Measurements from ENCODE around the gene KLHL6.

KLHL6 gene

GRCh38 chr3:183508821-183509220, 46.7 kb downstream of the KLHL6 start:
- Histone ChIP-seq H3K4me3 (replicated peaks; ENCODE audit: insufficient read depth, low read length) (no peak overlapping the region), H3K27ac (replicated peaks) (no peak overlapping the region), H3K27me3 (ENCODE audit: insufficient read depth, poor library complexity, severe bottlenecking) (no peaks in the 10 kb centered on the region)
- TF ChIP-seq GABPA (IDR thresholded peaks at IDR 0.05; ENCODE audit: low read depth) (no peak), SPI1 (IDR thresholded peaks at IDR 0.05; ENCODE audit: borderline replicate concordance, low read depth) (no peak), POLR2AphosphoS5 (IDR thresholded peaks at IDR 0.05; ENCODE audit: low read depth) (no peak)
- TF ChIP-seq, protein P1, sequence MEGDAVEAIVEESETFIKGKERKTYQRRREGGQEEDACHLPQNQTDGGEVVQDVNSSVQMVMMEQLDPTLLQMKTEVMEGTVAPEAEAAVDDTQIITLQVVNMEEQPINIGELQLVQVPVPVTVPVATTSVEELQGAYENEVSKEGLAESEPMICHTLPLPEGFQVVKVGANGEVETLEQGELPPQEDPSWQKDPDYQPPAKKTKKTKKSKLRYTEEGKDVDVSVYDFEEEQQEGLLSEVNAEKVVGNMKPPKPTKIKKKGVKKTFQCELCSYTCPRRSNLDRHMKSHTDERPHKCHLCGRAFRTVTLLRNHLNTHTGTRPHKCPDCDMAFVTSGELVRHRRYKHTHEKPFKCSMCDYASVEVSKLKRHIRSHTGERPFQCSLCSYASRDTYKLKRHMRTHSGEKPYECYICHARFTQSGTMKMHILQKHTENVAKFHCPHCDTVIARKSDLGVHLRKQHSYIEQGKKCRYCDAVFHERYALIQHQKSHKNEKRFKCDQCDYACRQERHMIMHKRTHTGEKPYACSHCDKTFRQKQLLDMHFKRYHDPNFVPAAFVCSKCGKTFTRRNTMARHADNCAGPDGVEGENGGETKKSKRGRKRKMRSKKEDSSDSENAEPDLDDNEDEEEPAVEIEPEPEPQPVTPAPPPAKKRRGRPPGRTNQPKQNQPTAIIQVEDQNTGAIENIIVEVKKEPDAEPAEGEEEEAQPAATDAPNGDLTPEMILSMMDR (IDR thresholded peaks at IDR 0.05; ENCODE audit: insufficient read depth, low read length): no peak
- TF ChIP-seq, protein P2, sequence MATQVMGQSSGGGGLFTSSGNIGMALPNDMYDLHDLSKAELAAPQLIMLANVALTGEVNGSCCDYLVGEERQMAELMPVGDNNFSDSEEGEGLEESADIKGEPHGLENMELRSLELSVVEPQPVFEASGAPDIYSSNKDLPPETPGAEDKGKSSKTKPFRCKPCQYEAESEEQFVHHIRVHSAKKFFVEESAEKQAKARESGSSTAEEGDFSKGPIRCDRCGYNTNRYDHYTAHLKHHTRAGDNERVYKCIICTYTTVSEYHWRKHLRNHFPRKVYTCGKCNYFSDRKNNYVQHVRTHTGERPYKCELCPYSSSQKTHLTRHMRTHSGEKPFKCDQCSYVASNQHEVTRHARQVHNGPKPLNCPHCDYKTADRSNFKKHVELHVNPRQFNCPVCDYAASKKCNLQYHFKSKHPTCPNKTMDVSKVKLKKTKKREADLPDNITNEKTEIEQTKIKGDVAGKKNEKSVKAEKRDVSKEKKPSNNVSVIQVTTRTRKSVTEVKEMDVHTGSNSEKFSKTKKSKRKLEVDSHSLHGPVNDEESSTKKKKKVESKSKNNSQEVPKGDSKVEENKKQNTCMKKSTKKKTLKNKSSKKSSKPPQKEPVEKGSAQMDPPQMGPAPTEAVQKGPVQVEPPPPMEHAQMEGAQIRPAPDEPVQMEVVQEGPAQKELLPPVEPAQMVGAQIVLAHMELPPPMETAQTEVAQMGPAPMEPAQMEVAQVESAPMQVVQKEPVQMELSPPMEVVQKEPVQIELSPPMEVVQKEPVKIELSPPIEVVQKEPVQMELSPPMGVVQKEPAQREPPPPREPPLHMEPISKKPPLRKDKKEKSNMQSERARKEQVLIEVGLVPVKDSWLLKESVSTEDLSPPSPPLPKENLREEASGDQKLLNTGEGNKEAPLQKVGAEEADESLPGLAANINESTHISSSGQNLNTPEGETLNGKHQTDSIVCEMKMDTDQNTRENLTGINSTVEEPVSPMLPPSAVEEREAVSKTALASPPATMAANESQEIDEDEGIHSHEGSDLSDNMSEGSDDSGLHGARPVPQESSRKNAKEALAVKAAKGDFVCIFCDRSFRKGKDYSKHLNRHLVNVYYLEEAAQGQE (IDR thresholded peaks at IDR 0.05; ENCODE audit: insufficient replicate concordance, low read depth): no peak
- no peak for DNase-seq (ENCODE audit: low read depth in 1 of 2, low spot score in 1 of 2)

- H3K4me3 ChIP-seq (replicated peaks; ENCODE audit: insufficient read depth, low read length): no peak overlapping the region
- TF ChIP-seq GABPA (IDR thresholded peaks at IDR 0.05; ENCODE audit: low read depth): no peak
- no peak for TF ChIP-seq POLR2AphosphoS5 (IDR thresholded peaks at IDR 0.05; ENCODE audit: low read depth)
- TF ChIP-seq, protein P1 (IDR thresholded peaks at IDR 0.05; ENCODE audit: insufficient read depth, low read length): no peak
- TF ChIP-seq SPI1 (IDR thresholded peaks at IDR 0.05; ENCODE audit: borderline replicate concordance, low read depth): no peak
- TF ChIP-seq, protein P2 (IDR thresholded peaks at IDR 0.05; ENCODE audit: insufficient replicate concordance, low read depth): no peak
- H3K27ac ChIP-seq (replicated peaks): no peak overlapping the region
- no peaks in the 10 kb centered on the region for H3K27me3 ChIP-seq (ENCODE audit: insufficient read depth, poor library complexity, severe bottlenecking)
- no peak for DNase-seq (ENCODE audit: low read depth in 1 of 2, low spot score in 1 of 2)
Measured at GRCh38 chr3:183507551-183507950, 48.0 kb downstream of the KLHL6 start.

DNA sequence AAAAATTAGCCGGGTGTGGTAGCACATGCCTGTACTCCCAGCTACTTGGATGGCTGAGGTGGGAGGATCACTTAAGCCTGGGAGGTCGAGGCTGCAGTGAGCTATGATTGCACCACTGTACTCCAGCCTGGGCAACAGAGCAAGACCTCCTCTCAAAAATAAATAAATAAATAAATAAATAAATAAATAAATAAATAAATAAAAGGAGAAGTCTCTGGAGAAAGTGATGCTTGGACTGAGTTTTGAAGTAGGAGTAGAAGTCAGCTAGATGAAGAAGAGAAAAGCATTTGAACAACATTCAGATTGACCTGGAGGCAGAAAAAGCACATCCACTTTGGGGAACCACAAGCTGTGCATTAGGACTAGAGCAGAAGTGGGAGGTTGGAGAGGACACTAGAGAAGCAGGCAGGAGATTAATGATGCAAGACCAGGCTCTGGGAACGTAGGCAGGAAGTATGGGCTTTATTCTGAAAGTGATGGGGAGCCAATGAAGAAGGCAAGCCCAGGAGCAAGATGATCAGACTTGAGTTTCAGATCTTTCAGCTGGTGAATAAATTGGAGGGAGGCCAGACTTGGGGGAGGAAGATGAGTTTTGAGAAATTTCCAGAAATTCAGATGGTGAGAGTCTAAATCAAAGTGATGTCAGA, 48.7 kb downstream of the KLHL6 start:
- H3K27ac ChIP-seq (replicated peaks): no peak overlapping the region

More for the DNA sequence above, 48.7 kb downstream of the KLHL6 start:
- Histone ChIP-seq H3K27me3 (ENCODE audit: insufficient read depth, poor library complexity, severe bottlenecking) (no peaks in the 10 kb centered on the region), H3K4me3 (replicated peaks; ENCODE audit: insufficient read depth, low read length) (no peak overlapping the region)
- TF ChIP-seq, protein P1 (IDR thresholded peaks at IDR 0.05; ENCODE audit: insufficient read depth, low read length): no peak
- peak; percentile 25 for DNase-seq (ENCODE audit: low read depth in 1 of 2, low spot score in 1 of 2)
